Measurements from ENCODE around the gene DYRK3.

GRCh38 chr1:206635080-206635977 is at the start of gene DYRK3:
- TF ChIP-seq CTCF (IDR thresholded peaks at IDR 0.05; ENCODE audit: insufficient read depth, low read length, poor library complexity, severe bottlenecking) (no peak), EZH2phosphoT487 (conservative IDR thresholded peaks at IDR 0.05; ENCODE audit: low read length) (no peak)
